RWPE2 (cell line): ENCODE measurements around the gene NECTIN2.
"Not testable (repeated sequence)": the region's sequence is repeated elsewhere in the genome, so short reads cannot be mapped to it uniquely, and the experiment has no call there.

Experiments used
- ATAC-seq: fragments of 200-7000 bp; cut with Tn5 transposase; 3 replicates; pipeline ENCODE4 v1.9.1; 2021; ENCODE audit warnings: low read depth
- DNase-seq: peaks from one replicate; pipeline ENCODE4 v3.0.0-alpha.2; 2020; ENCODE audit warnings: low spot score
- H3K27ac ChIP-seq: fragments of 450-650 bp; 2 replicates; pipeline ENCODE4 v1.5.1; 2017; ENCODE audit warnings: mild to moderate bottlenecking; ENCODE audit not compliant: poor library complexity, severe bottlenecking
- H3K27me3 ChIP-seq: fragments of 250-450 bp; sonication (Bioruptor Pico); 2 replicates; pipeline ENCODE4 v1.5.1; 2021; ENCODE audit warnings: mild to moderate bottlenecking, moderate library complexity; ENCODE audit not compliant: insufficient read depth, poor library complexity, severe bottlenecking
- H3K36me3 ChIP-seq: fragments of 250-450 bp; sonication (Bioruptor Pico); 2 replicates; pipeline ENCODE4 v1.5.1; 2020; ENCODE audit warnings: low read depth, mild to moderate bottlenecking, moderate library complexity
- H3K4me1 ChIP-seq: fragments of 250-450 bp; sonication (Bioruptor Pico); 2 replicates; pipeline ENCODE4 v1.5.1; 2021; ENCODE audit warnings: mild to moderate bottlenecking, moderate library complexity; ENCODE audit not compliant: insufficient read depth, poor library complexity, severe bottlenecking
- H3K4me3 ChIP-seq: fragments of 250-450 bp; sonication (Bioruptor Pico); 2 replicates; pipeline ENCODE4 v1.5.1; 2021; ENCODE audit warnings: mild to moderate bottlenecking, moderate library complexity; ENCODE audit not compliant: severe bottlenecking
- H3K9me3 ChIP-seq: fragments of 250-450 bp; sonication (Bioruptor Pico); 2 replicates; pipeline ENCODE4 v1.5.1; 2021; ENCODE audit warnings: mild to moderate bottlenecking, moderate library complexity; ENCODE audit not compliant: severe bottlenecking
- TF ChIP-seq, protein P1 (sequence below): fragments of 450-650 bp; IDR thresholded peaks from one replicate; pipeline ENCODE4 v1.5.1; 2017; ENCODE audit warnings: mild to moderate bottlenecking, moderate library complexity; ENCODE audit not compliant: poor library complexity, severe bottlenecking

Gene NECTIN2

GRCh38 chr19:44884566-44884965, 38.5 kb downstream of the NECTIN2 start:
- Histone ChIP-seq H3K9me3 (no peaks in the 10 kb centered on the region), H3K4me3 (no peak overlapping the region), H3K4me1 (peaks cover under 1% of the 10 kb centered on the region), H3K36me3 (peaks cover 3% of the 10 kb centered on the region), H3K27ac (no peak overlapping the region), H3K27me3 (no peaks in the 10 kb centered on the region)
- DNase-seq (no peak), ATAC-seq (no peak)
- TF ChIP-seq, protein P1, sequence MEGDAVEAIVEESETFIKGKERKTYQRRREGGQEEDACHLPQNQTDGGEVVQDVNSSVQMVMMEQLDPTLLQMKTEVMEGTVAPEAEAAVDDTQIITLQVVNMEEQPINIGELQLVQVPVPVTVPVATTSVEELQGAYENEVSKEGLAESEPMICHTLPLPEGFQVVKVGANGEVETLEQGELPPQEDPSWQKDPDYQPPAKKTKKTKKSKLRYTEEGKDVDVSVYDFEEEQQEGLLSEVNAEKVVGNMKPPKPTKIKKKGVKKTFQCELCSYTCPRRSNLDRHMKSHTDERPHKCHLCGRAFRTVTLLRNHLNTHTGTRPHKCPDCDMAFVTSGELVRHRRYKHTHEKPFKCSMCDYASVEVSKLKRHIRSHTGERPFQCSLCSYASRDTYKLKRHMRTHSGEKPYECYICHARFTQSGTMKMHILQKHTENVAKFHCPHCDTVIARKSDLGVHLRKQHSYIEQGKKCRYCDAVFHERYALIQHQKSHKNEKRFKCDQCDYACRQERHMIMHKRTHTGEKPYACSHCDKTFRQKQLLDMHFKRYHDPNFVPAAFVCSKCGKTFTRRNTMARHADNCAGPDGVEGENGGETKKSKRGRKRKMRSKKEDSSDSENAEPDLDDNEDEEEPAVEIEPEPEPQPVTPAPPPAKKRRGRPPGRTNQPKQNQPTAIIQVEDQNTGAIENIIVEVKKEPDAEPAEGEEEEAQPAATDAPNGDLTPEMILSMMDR = no peak

- TF ChIP-seq, protein P1 = no peak
- Histone ChIP-seq H3K36me3 (peaks cover 3% of the 10 kb centered on the region), H3K4me1 (peaks cover 6% of the 10 kb centered on the region), H3K9me3 (no peaks in the 10 kb centered on the region), H3K27me3 (no peaks in the 10 kb centered on the region), H3K4me3 (no peak overlapping the region), H3K27ac (no peak overlapping the region)
- DNase-seq (no peak), ATAC-seq (no peak)
Observed at GRCh38 chr19:44886141-44886540, 40.0 kb downstream of the NECTIN2 start.

- no peak for ATAC-seq
Observed at GRCh38 chr19:44887648-44888047, 41.6 kb downstream of the NECTIN2 start.

GRCh38 chr19:44888335-44888734, 42.2 kb downstream of the NECTIN2 start:
- DNase-seq, H3K27me3 ChIP-seq, H3K9me3 ChIP-seq, H3K4me3 ChIP-seq, H3K27ac ChIP-seq, H3K4me1 ChIP-seq, ATAC-seq: not testable (repeated sequence)
- H3K36me3 ChIP-seq = peaks cover 12% of the 10 kb centered on the region

More at GRCh38 chr19:44887648-44888047, 41.6 kb downstream of the NECTIN2 start:
- H3K4me1 ChIP-seq = peaks cover 6% of the 10 kb centered on the region
- TF ChIP-seq, protein P1 = no peak
- no peak overlapping the region for H3K4me3 ChIP-seq
- peaks cover 6% of the 10 kb centered on the region for H3K36me3 ChIP-seq
- no peak for DNase-seq
- no peaks in the 10 kb centered on the region for H3K9me3 ChIP-seq
- H3K27me3 ChIP-seq = no peaks in the 10 kb centered on the region
- H3K27ac ChIP-seq = no peak overlapping the region

DNA sequence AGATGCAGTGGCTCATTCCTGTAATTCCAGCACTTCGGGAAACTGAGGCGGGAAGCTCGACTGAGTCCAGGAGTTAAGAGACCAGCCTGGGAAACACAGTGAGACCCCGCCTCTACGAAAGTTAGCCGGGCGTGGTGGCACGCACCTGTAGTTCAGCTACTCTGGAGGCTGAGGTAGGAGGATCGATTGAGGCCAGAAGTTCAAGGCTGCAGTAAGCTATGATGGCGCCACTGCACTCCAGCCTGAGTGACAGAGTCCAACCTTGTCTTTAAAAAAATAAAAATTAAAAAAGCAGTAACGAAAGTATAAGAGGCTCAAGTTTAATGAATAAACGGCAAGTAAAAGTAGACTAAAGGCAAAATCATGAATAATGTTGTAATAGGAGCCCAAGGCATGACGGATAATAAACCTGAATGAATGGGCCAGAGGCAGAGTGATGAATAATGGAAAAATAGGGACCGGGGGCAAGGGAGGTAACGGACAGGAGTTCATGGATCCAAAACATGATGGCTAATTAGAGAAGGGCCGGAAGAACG, 43.8 kb downstream of the NECTIN2 start:
- no peaks in the 10 kb centered on the region for H3K9me3 ChIP-seq
- ATAC-seq = no peak
- no peak for DNase-seq
- H3K27me3 ChIP-seq = no peaks in the 10 kb centered on the region
- TF ChIP-seq, protein P1 = no peak
- H3K27ac ChIP-seq = peak overlapping the region; percentile 66
- peak overlapping the region; percentile 22 for H3K4me3 ChIP-seq
- H3K36me3 ChIP-seq = peaks cover 24% of the 10 kb centered on the region
- peaks cover 6% of the 10 kb centered on the region for H3K4me1 ChIP-seq
